K562 (cell line): ENCODE measurements around the gene NDOR1. TPM values are rescaled to one million over a fixed set of nuclear protein-coding genes. Genes with fewer than 3 reads are reported as not detected.
A peak's percentile ranks its signal among the peaks of the same experiment; 100 is the strongest.

Experiments
- ATF1 ChIP-seq, 2 experiments: fragments of 450-650 bp in 1 of 2; IDR thresholded peaks; 2 replicates each; pipeline ENCODE4 v1.6.1; 2016; ENCODE audit warnings: missing compliant biosample characterization in 1 of 2, missing genetic modification characterization in 1 of 2
- BRF1 ChIP-seq: IDR thresholded peaks from 3 replicates; pipeline ENCODE4 v1.6.1; 2011; ENCODE audit warnings: borderline replicate concordance, mild to moderate bottlenecking; ENCODE audit not compliant: insufficient read length; ENCODE audit errors: extremely low read depth
- CREM ChIP-seq: IDR thresholded peaks from 2 replicates; pipeline ENCODE4 v1.6.1; 2014; ENCODE audit warnings: antibody characterized with exemption, low read depth
- ELF2 ChIP-seq: fragments of 250-450 bp; sonication (Bioruptor Pico); IDR thresholded peaks from 2 replicates; pipeline ENCODE4 v1.5.0; 2021; ENCODE audit warnings: mild to moderate bottlenecking
- NCOA6 ChIP-seq: fragments of 450-650 bp; IDR thresholded peaks from 2 replicates; pipeline ENCODE4 v1.6.1; 2017; ENCODE audit warnings: mild to moderate bottlenecking
- NR2C1 ChIP-seq, 2 experiments: fragments of 450-650 bp; IDR thresholded peaks; 2 replicates each; pipeline ENCODE4 v1.6.1; 2017; ENCODE audit warnings: mild to moderate bottlenecking in 2 of 2, antibody characterized with exemption in 1 of 2, inconsistent platforms in 1 of 2, missing compliant biosample characterization in 1 of 2, missing genetic modification characterization in 1 of 2
- PHF8 ChIP-seq: fragments of 200-600 bp; sonication (generic); IDR thresholded peaks from 2 replicates; pipeline ENCODE4 v1.6.1; 2012; ENCODE audit warnings: mixed run types, mild to moderate bottlenecking, inconsistent platforms, low read length, moderate library complexity, borderline replicate concordance
- SAFB ChIP-seq: fragments of 200-400 bp; formaldehyde crosslinking; IDR thresholded peaks from 2 replicates; pipeline ENCODE4 v1.6.1; 2017; ENCODE audit warnings: low read depth, low read length, borderline replicate concordance
- SMAD1 ChIP-seq: fragments of 150-350 bp; IDR thresholded peaks from 2 replicates; pipeline ENCODE4 v1.6.1; 2014; ENCODE audit warnings: low read length, low read depth; ENCODE audit not compliant: partially characterized antibody
- SRSF3 ChIP-seq: fragments of 200-400 bp; formaldehyde crosslinking; IDR thresholded peaks from 2 replicates; pipeline ENCODE4 v1.6.1; 2016; ENCODE audit warnings: mild to moderate bottlenecking, low read length, moderate library complexity; ENCODE audit not compliant: insufficient read depth
- ZNF133 ChIP-seq: fragments of 250-450 bp; sonication (Bioruptor Pico); IDR thresholded peaks from 2 replicates; pipeline ENCODE4 v1.4.0; 2020; ENCODE audit warnings: mild to moderate bottlenecking
- ZNF212 ChIP-seq: fragments of 450-650 bp; formaldehyde crosslinking; IDR thresholded peaks from 2 replicates; pipeline ENCODE4 v1.4.0; 2020; ENCODE audit warnings: mild to moderate bottlenecking
- ZNF232 ChIP-seq: sonication (generic); formaldehyde crosslinking; IDR thresholded peaks from 2 replicates; pipeline ENCODE4 v1.8.0; 2022; ENCODE audit warnings: mild to moderate bottlenecking, missing genetic modification reagents
- ZNF354B ChIP-seq: fragments of 250-450 bp; sonication (Bioruptor Pico); IDR thresholded peaks from 2 replicates; pipeline ENCODE4 v1.4.0; 2020
- ZNF79 ChIP-seq: fragments of 250-450 bp; sonication (Bioruptor Pico); IDR thresholded peaks from 2 replicates; pipeline ENCODE4 v1.4.0; 2020; ENCODE audit warnings: low read depth, mild to moderate bottlenecking, moderate library complexity
- polyA plus RNA-seq, 8 experiments: library from polyadenylated mRNA; depleted of rRNA in 4 of 8; stranded (reverse) in 5 of 8; unstranded in 3 of 8; fragments of >200 nt; fragmentation: Nextera tagmentation in 2 of 8; fragmentation: Illumina TruSeq in 1 of 8; extraction: Ambion mirVana in 2 of 8; extraction: Trizol in 1 of 8; gene quantifications; 2 replicates each; pipeline versions ENCODE4 v1.2.1 to v1.2.3, GENCODE V29; 2011 to 2014; ENCODE audit warnings: inconsistent platforms in 1 of 8, missing spikeins in 1 of 8
- total RNA-seq, 7 experiments: library from RNA; depleted of rRNA in 6 of 7; stranded (reverse); fragments of >200 nt in 6 of 7; fragmentation: Illumina TruSeq in 2 of 7; extraction: Trizol in 2 of 7; gene quantifications; 2 replicates each; pipeline versions ENCODE4 v1.2.1 to v1.2.3, GENCODE V29; 2011 to 2021; ENCODE audit warnings: low replicate concordance in 1 of 7
- TF ChIP-seq, protein P1 (sequence below): sonication (generic); formaldehyde crosslinking; IDR thresholded peaks from 2 replicates; pipeline ENCODE4 v1.8.1; 2022; ENCODE audit warnings: missing genetic modification reagents
- TF ChIP-seq, protein P2 (sequence below): fragments of 150-350 bp; IDR thresholded peaks from 2 replicates; pipeline ENCODE4 v1.6.1; 2014; ENCODE audit warnings: low read depth, mild to moderate bottlenecking, low read length, borderline replicate concordance
- TF ChIP-seq, protein P3 (sequence below): sonication (generic); formaldehyde crosslinking; IDR thresholded peaks from 2 replicates; pipeline ENCODE4 v1.8.0; 2022; ENCODE audit warnings: missing genetic modification reagents, mild to moderate bottlenecking, moderate library complexity, borderline replicate concordance
- TF ChIP-seq, protein P4 (sequence below), 2 experiments: fragments of 200-800 bp in 1 of 2; sonication (Bioruptor generic) in 1 of 2; sonication (generic) in 1 of 2; formaldehyde crosslinking in 1 of 2; IDR thresholded peaks in 1 of 2; conservative IDR thresholded peaks in 1 of 2; 2 replicates each; pipeline versions ENCODE4 v1.5.0 to v1.6.1; 2016 to 2020; ENCODE audit warnings: missing compliant biosample characterization in 1 of 2, missing genetic modification characterization in 1 of 2, missing genetic modification reagents in 1 of 2

The NDOR1 gene
- total and polyA plus RNA-seq, 9 of the 15 experiments (the other 6 are each of a cell fraction or from before 2014, with no cell fraction given): 0.06 to 36.9 (median 6.9) TPM

DNA sequence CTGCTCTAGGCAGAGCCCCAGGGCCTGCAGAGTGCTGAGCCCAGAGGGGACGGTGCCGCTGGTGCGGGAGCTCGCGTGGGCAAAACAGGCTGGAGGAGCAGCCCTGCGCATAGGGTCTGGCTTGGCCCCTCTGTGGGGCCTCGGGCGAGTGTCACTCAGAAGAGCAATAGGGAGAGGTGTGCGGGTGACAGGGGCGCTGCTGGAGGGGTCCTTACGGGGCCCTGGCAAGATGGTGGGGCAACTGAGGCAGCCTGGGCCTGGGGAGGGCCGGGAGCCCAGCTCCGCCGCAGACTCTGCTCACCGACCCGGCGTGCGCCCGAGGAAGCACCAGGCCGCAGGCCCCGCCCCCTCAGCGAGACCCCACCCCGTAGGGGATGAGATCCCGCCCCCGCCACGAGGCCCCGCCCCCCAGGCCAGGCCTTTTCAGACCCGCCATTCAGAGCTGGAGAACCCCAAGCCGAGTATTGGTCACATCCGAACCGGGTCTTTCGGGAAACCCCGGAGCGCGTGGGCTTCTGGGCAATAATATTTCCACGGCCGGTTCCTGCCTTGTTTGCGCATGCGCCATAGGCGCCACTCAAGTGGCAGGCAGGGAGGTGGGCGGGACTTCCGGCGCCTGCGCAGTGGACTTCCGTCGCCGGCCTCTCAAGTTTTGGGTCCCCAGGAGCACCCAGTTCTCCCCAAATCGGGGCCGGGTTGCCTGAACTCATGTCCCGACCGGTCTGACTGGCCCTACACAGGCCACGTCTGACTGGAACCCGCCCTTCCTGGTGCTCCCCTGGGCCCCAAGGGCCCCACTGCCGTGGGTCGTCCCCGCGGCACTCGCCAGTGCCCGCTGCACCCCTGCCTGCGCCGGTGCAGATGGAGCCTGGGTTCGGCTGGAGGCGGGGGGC, 17.8 kb downstream of the NDOR1 start (continued):
- TF ChIP-seq, protein P1, sequence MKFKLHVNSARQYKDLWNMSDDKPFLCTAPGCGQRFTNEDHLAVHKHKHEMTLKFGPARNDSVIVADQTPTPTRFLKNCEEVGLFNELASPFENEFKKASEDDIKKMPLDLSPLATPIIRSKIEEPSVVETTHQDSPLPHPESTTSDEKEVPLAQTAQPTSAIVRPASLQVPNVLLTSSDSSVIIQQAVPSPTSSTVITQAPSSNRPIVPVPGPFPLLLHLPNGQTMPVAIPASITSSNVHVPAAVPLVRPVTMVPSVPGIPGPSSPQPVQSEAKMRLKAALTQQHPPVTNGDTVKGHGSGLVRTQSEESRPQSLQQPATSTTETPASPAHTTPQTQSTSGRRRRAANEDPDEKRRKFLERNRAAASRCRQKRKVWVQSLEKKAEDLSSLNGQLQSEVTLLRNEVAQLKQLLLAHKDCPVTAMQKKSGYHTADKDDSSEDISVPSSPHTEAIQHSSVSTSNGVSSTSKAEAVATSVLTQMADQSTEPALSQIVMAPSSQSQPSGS (CRISPR knock-in tag): no peak
- TF ChIP-seq ZNF232 (CRISPR knock-in tag): no peak
- TF ChIP-seq, protein P2, sequence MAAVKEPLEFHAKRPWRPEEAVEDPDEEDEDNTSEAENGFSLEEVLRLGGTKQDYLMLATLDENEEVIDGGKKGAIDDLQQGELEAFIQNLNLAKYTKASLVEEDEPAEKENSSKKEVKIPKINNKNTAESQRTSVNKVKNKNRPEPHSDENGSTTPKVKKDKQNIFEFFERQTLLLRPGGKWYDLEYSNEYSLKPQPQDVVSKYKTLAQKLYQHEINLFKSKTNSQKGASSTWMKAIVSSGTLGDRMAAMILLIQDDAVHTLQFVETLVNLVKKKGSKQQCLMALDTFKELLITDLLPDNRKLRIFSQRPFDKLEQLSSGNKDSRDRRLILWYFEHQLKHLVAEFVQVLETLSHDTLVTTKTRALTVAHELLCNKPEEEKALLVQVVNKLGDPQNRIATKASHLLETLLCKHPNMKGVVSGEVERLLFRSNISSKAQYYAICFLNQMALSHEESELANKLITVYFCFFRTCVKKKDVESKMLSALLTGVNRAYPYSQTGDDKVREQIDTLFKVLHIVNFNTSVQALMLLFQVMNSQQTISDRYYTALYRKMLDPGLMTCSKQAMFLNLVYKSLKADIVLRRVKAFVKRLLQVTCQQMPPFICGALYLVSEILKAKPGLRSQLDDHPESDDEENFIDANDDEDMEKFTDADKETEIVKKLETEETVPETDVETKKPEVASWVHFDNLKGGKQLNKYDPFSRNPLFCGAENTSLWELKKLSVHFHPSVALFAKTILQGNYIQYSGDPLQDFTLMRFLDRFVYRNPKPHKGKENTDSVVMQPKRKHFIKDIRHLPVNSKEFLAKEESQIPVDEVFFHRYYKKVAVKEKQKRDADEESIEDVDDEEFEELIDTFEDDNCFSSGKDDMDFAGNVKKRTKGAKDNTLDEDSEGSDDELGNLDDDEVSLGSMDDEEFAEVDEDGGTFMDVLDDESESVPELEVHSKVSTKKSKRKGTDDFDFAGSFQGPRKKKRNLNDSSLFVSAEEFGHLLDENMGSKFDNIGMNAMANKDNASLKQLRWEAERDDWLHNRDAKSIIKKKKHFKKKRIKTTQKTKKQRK: no peak
- TF ChIP-seq, protein P3, sequence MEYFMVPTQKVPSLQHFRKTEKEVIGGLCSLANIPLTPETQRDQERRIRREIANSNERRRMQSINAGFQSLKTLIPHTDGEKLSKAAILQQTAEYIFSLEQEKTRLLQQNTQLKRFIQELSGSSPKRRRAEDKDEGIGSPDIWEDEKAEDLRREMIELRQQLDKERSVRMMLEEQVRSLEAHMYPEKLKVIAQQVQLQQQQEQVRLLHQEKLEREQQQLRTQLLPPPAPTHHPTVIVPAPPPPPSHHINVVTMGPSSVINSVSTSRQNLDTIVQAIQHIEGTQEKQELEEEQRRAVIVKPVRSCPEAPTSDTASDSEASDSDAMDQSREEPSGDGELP: peak; percentile 73
- no peak for TF ChIP-seq NCOA6
- TF ChIP-seq SAFB: peak; percentile 38; the same call in 1 of the 2 replicates
- TF ChIP-seq SRSF3: no peak
- peak; percentile 90 for TF ChIP-seq PHF8
- TF ChIP-seq ZNF212 (CRISPR knock-in tag): no peak
- no peak for TF ChIP-seq SMAD1
- peak; percentile 65; the same call in 1 of the 2 replicates for TF ChIP-seq CREM
- no peak for TF ChIP-seq NR2C1 (IDR thresholded peaks at IDR 0.05)
- TF ChIP-seq NR2C1 (tag; IDR thresholded peaks at IDR 0.05): no peak
- TF ChIP-seq ATF1 (CRISPR knock-in tag; IDR thresholded peaks at IDR 0.05): no peak
- peak; percentile 50 for TF ChIP-seq ATF1 (tag; IDR thresholded peaks at IDR 0.05)
- no peak for TF ChIP-seq BRF1
- TF ChIP-seq ZNF79: no peak
- TF ChIP-seq ZNF133 (CRISPR knock-in tag): no peak
- TF ChIP-seq, protein P4, sequence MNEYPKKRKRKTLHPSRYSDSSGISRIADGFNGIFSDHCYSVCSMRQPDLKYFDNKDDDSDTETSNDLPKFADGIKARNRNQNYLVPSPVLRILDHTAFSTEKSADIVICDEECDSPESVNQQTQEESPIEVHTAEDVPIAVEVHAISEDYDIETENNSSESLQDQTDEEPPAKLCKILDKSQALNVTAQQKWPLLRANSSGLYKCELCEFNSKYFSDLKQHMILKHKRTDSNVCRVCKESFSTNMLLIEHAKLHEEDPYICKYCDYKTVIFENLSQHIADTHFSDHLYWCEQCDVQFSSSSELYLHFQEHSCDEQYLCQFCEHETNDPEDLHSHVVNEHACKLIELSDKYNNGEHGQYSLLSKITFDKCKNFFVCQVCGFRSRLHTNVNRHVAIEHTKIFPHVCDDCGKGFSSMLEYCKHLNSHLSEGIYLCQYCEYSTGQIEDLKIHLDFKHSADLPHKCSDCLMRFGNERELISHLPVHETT (CRISPR knock-in tag; conservative IDR thresholded peaks at IDR 0.05 in 1 of 2, IDR thresholded peaks at IDR 0.05 in 1 of 2): peak in 1 of 2 experiments; percentile 85; a peak in 2 of 4 replicates
- no peak for TF ChIP-seq ZNF354B (CRISPR knock-in tag)
- TF ChIP-seq ELF2 (CRISPR knock-in tag): no peak
